ENCODE data around the gene PRAME. TPM values are rescaled to one million over a fixed set of nuclear protein-coding genes. Genes with fewer than 3 reads are reported as not detected.
A peak's percentile ranks its signal among the peaks of the same experiment; 100 is the strongest.
"Not testable (repeated sequence)": the region's sequence is repeated elsewhere in the genome, so short reads cannot be mapped to it uniquely, and the experiment has no call there.

Gene PRAME
- total RNA-seq, 8 experiments from 2014 or later, result 0.11 to 0.82 (median 0.66) TPM; not detected in 3

GRCh38 chr22:22536916-22537315, 22.1 kb downstream of the PRAME start:
- in situ Hi-C loops (cut with MboI; ENCODE audit: low pct_unique_long_range_greater_than_20kb in 2 of 9, low sequenced_read_pairs in 9 of 9, unreplicated experiment in 9 of 9), result no loop called here
- no peaks in the 10 kb centered on the region for H3K4me1 ChIP-seq (replicated peaks in 1 of 2)
- H3K4me3 ChIP-seq, result no peak overlapping the region
- 0 to 29% (median 6%) methylated on average over 1 of the region's 1 CpG; no CpG with 5 or more reads in 4 of the 10 experiments for WGBS, 10 experiments
- no peak overlapping the region for H3K27ac ChIP-seq
- ATAC-seq (replicated peaks in 6 of 8), result no peak

GRCh38 chr22:22536515-22536914, 22.6 kb downstream of the PRAME start:
- Histone ChIP-seq H3K27ac (no peak overlapping the region), H3K4me1 (replicated peaks in 1 of 2) (no peaks in the 10 kb centered on the region), H3K4me3 (no peak overlapping the region)
- in situ Hi-C loops (cut with MboI; ENCODE audit: low pct_unique_long_range_greater_than_20kb in 2 of 9, low sequenced_read_pairs in 9 of 9, unreplicated experiment in 9 of 9), result no loop called here
- ATAC-seq (replicated peaks in 6 of 8), result no peak
- WGBS, 10 experiments, result 15 to 83% (median 54%) methylated on average over 1 to 6 of the region's 6 CpGs

- in situ Hi-C loops (cut with MboI; ENCODE audit: low pct_unique_long_range_greater_than_20kb in 2 of 9, low sequenced_read_pairs in 9 of 9, unreplicated experiment in 9 of 9), result no loop called here
- no peak overlapping the region for H3K4me3 ChIP-seq
- H3K4me1 ChIP-seq (replicated peaks in 1 of 2), result no peaks in the 10 kb centered on the region
- no peak for ATAC-seq (replicated peaks in 6 of 8)
- 0 to 84% (median 39%) methylated on average over 1 to 3 of the region's 3 CpGs; no CpG with 5 or more reads in 6 of the 10 experiments for WGBS, 10 experiments
- no peak overlapping the region for H3K27ac ChIP-seq
Measured at GRCh38 chr22:22535662-22536061, 23.4 kb downstream of the PRAME start.

GRCh38 chr22:22534604-22535415, 24.3 kb downstream of the PRAME start:
- no peaks in the 10 kb centered on the region for H3K4me1 ChIP-seq (replicated peaks in 1 of 2)
- ATAC-seq (replicated peaks in 6 of 8), result no peak
- H3K27ac ChIP-seq, result no peak overlapping the region
- no peak overlapping the region for H3K4me3 ChIP-seq
- 23 to 82% (median 74%) methylated on average over 3 to 7 of the region's 9 CpGs; no CpG with 5 or more reads in 1 of the 10 experiments for WGBS, 10 experiments
- in situ Hi-C loops (cut with MboI; ENCODE audit: low pct_unique_long_range_greater_than_20kb in 2 of 9, low sequenced_read_pairs in 9 of 9, unreplicated experiment in 9 of 9), result no loop called here

GRCh38 chr22:22533863-22534262, 25.2 kb downstream of the PRAME start:
- no peak for ATAC-seq (replicated peaks in 6 of 8)
- no peak overlapping the region for H3K4me3 ChIP-seq
- WGBS, 10 experiments, result 18 to 90% (median 54%) methylated on average over 1 to 5 of the region's 5 CpGs

GRCh38 chr22:22533417-22533816, 25.6 kb downstream of the PRAME start:
- H3K4me1 ChIP-seq (replicated peaks in 1 of 2), result no peaks in the 10 kb centered on the region
- ATAC-seq (replicated peaks in 6 of 8), result no peak
- H3K27ac ChIP-seq, result no peak overlapping the region
- in situ Hi-C loops (cut with MboI; ENCODE audit: low pct_unique_long_range_greater_than_20kb in 2 of 9, low sequenced_read_pairs in 9 of 9, unreplicated experiment in 9 of 9), result no loop called here
- H3K4me3 ChIP-seq, result no peak overlapping the region
- 67 to 80% methylated on average over 1 of the region's 1 CpG; no CpG with 5 or more reads in 8 of the 10 experiments for WGBS, 10 experiments

More at GRCh38 chr22:22533863-22534262, 25.2 kb downstream of the PRAME start:
- in situ Hi-C loops (cut with MboI; ENCODE audit: low pct_unique_long_range_greater_than_20kb in 2 of 9, low sequenced_read_pairs in 9 of 9, unreplicated experiment in 9 of 9), result no loop called here
- no peaks in the 10 kb centered on the region for H3K4me1 ChIP-seq (replicated peaks in 1 of 2)
- H3K27ac ChIP-seq, result no peak overlapping the region

- WGBS, 10 experiments, result 38 to 100% (median 60%) methylated on average over 1 to 8 of the region's 12 CpGs; no CpG with 5 or more reads in 3 of the 10 experiments
- ATAC-seq (replicated peaks in 6 of 8); H3K4me1 ChIP-seq (replicated peaks in 1 of 2); H3K4me3 ChIP-seq; in situ Hi-C loops (cut with MboI; ENCODE audit: low pct_unique_long_range_greater_than_20kb in 2 of 9, low sequenced_read_pairs in 9 of 9, unreplicated experiment in 9 of 9): not testable (repeated sequence)
- H3K27ac ChIP-seq, result peak overlapping the region in 1 of 2 donors; percentile 41
Measured at GRCh38 chr22:22532547-22533071, 26.5 kb downstream of the PRAME start.

GRCh38 chr22:22531770-22532546, 27.1 kb downstream of the PRAME start:
- Histone ChIP-seq H3K4me1 (replicated peaks in 1 of 2) (no peaks in the 10 kb centered on the region), H3K4me3 (no peak overlapping the region), H3K27ac (peak overlapping the region in 1 of 2 donors; percentile 41)
- no peak for ATAC-seq (replicated peaks in 6 of 8)
- in situ Hi-C loops (cut with MboI; ENCODE audit: low pct_unique_long_range_greater_than_20kb in 2 of 9, low sequenced_read_pairs in 9 of 9, unreplicated experiment in 9 of 9), result no loop called here
- WGBS, 10 experiments, result 16 to 100% (median 60%) methylated on average over 1 to 7 of the region's 7 CpGs

GRCh38 chr22:22528780-22529179, 30.3 kb downstream of the PRAME start:
- in situ Hi-C loops (cut with MboI; ENCODE audit: low pct_unique_long_range_greater_than_20kb in 2 of 9, low sequenced_read_pairs in 9 of 9, unreplicated experiment in 9 of 9), result no loop called here
- Histone ChIP-seq H3K4me3 (no peak overlapping the region), H3K27ac (no peak overlapping the region), H3K4me1 (replicated peaks in 1 of 2) (no peaks in the 10 kb centered on the region)
- WGBS, 10 experiments, result 20 to 100% (median 90%) methylated on average over 1 to 2 of the region's 2 CpGs; no CpG with 5 or more reads in 6 of the 10 experiments
- ATAC-seq (replicated peaks in 6 of 8), result no peak

GRCh38 chr22:22527312-22527711, 31.8 kb downstream of the PRAME start:
- H3K4me1 ChIP-seq (replicated peaks in 1 of 2), result no peaks in the 10 kb centered on the region
- peak overlapping the region in 1 of 2 donors; percentile 39 for H3K27ac ChIP-seq
- WGBS, 10 experiments, result 0 to 76% (median 17%) methylated on average over 1 to 4 of the region's 5 CpGs; no CpG with 5 or more reads in 5 of the 10 experiments
- H3K4me3 ChIP-seq, result no peak overlapping the region
- ATAC-seq (replicated peaks in 6 of 8), result no peak
- in situ Hi-C loops (cut with MboI; ENCODE audit: low pct_unique_long_range_greater_than_20kb in 2 of 9, low sequenced_read_pairs in 9 of 9, unreplicated experiment in 9 of 9), result no loop called here

- H3K27ac ChIP-seq, result no peak overlapping the region
- WGBS, 10 experiments, result 3 to 80% (median 31%) methylated on average over 1 to 4 of the region's 4 CpGs
- in situ Hi-C loops (cut with MboI; ENCODE audit: low pct_unique_long_range_greater_than_20kb in 2 of 9, low sequenced_read_pairs in 9 of 9, unreplicated experiment in 9 of 9), result no loop called here
- H3K4me3 ChIP-seq, result no peak overlapping the region
- no peak for ATAC-seq (replicated peaks in 6 of 8)
- H3K4me1 ChIP-seq (replicated peaks in 1 of 2), result no peaks in the 10 kb centered on the region
Measured at GRCh38 chr22:22526125-22526912, 32.7 kb downstream of the PRAME start.

- no peak for ATAC-seq (replicated peaks in 6 of 8)
- H3K27ac ChIP-seq, result no peak overlapping the region
- no peaks in the 10 kb centered on the region for H3K4me1 ChIP-seq (replicated peaks in 1 of 2)
- WGBS, 10 experiments, result 0 to 100% (median 74%) methylated on average over 1 to 4 of the region's 6 CpGs; no CpG with 5 or more reads in 4 of the 10 experiments
- in situ Hi-C loops (cut with MboI; ENCODE audit: low pct_unique_long_range_greater_than_20kb in 2 of 9, low sequenced_read_pairs in 9 of 9, unreplicated experiment in 9 of 9), result no loop called here
- H3K4me3 ChIP-seq, result no peak overlapping the region
Measured at GRCh38 chr22:22523494-22523893, 35.6 kb downstream of the PRAME start.

Data from motor neuron (in vitro differentiated cells).